H9 (cell line): ENCODE data around the gene FANK1. TPM values are rescaled to one million over a fixed set of nuclear protein-coding genes. Genes with fewer than 3 reads are reported as not detected.

Experiments used
- DNase-seq: peaks from one replicate; pipeline ENCODE4 v3.0.0-alpha.2; 2017
- H2AFZ ChIP-seq: one replicate; pipeline ENCODE4 v1.6.1; 2013; ENCODE audit warnings: mild to moderate bottlenecking, low read length, control low read depth, moderate library complexity
- H2AK5ac ChIP-seq: 2 replicates; pipeline ENCODE4 v1.6.1; 2013; ENCODE audit warnings: low read length, control low read depth, mixed read lengths; ENCODE audit not compliant: insufficient read length
- H2BK120ac ChIP-seq: one replicate; pipeline ENCODE4 v1.6.1; 2013; ENCODE audit warnings: low read depth, mild to moderate bottlenecking, low read length, control low read depth, inconsistent platforms; ENCODE audit not compliant: poor library complexity, severe bottlenecking
- H2BK12ac ChIP-seq: 2 replicates; pipeline ENCODE4 v1.6.1; 2013; ENCODE audit warnings: low read length, control low read depth, mixed read lengths, low read depth; ENCODE audit not compliant: insufficient read length
- H2BK15ac ChIP-seq: 2 replicates; pipeline ENCODE4 v1.6.1; 2013; ENCODE audit warnings: low read depth, low read length, control low read depth
- H2BK20ac ChIP-seq: one replicate; pipeline ENCODE4 v1.6.1; 2013; ENCODE audit warnings: low read depth, mild to moderate bottlenecking, low read length, control low read depth, inconsistent platforms; ENCODE audit not compliant: poor library complexity, severe bottlenecking
- H2BK5ac ChIP-seq: 2 replicates; pipeline ENCODE4 v1.6.1; 2013; ENCODE audit warnings: low read length, control low read depth, mixed read lengths; ENCODE audit not compliant: insufficient read length
- H3K14ac ChIP-seq: 2 replicates; pipeline ENCODE4 v1.6.1; 2013; ENCODE audit warnings: low read length, control low read depth; ENCODE audit not compliant: insufficient read depth
- H3K18ac ChIP-seq: 2 replicates; pipeline ENCODE4 v1.6.1; 2013; ENCODE audit warnings: low read depth, mild to moderate bottlenecking, mixed read lengths, low read length, control low read depth; ENCODE audit not compliant: insufficient read length
- H3K23ac ChIP-seq: 2 replicates; pipeline ENCODE4 v1.6.1; 2013; ENCODE audit warnings: low read length, control low read depth, mixed read lengths, low read depth; ENCODE audit not compliant: insufficient read length
- H3K23me2 ChIP-seq: 2 replicates; pipeline ENCODE4 v1.6.1; 2013; ENCODE audit warnings: low read depth, mild to moderate bottlenecking, mixed read lengths, low read length, control low read depth; ENCODE audit not compliant: insufficient read length, poor library complexity, severe bottlenecking
- H3K27ac ChIP-seq: 2 replicates; pipeline ENCODE4 v1.5.1; 2013; ENCODE audit warnings: low read length, control low read depth, mixed read lengths, low read depth; ENCODE audit not compliant: insufficient read length
- H3K27me3 ChIP-seq: 2 replicates; pipeline ENCODE4 v1.6.1; 2013; ENCODE audit warnings: low read length, control low read depth, inconsistent platforms; ENCODE audit not compliant: insufficient read depth
- H3K4ac ChIP-seq: 2 replicates; pipeline ENCODE4 v1.6.1; 2013; ENCODE audit warnings: low read depth, mild to moderate bottlenecking, control low read depth, inconsistent platforms, low read length, moderate library complexity
- H3K4me1 ChIP-seq: 2 replicates; pipeline ENCODE4 v1.6.1; 2013; ENCODE audit warnings: low read length, control low read depth, inconsistent platforms; ENCODE audit not compliant: insufficient read depth
- H3K4me2 ChIP-seq: 2 replicates; pipeline ENCODE4 v1.6.1; 2013; ENCODE audit warnings: low read length, control low read depth, mixed read lengths; ENCODE audit not compliant: insufficient read length, insufficient read depth
- H3K56ac ChIP-seq: 2 replicates; pipeline ENCODE4 v1.6.1; 2013; ENCODE audit warnings: low read depth, mild to moderate bottlenecking, mixed read lengths, low read length, control low read depth; ENCODE audit not compliant: insufficient read length
- H3K79me1 ChIP-seq: 2 replicates; pipeline ENCODE4 v1.6.1; 2013; ENCODE audit warnings: low read depth, mild to moderate bottlenecking, moderate library complexity, low read length, control low read depth, inconsistent platforms; ENCODE audit not compliant: insufficient read depth, poor library complexity, severe bottlenecking
- H3K79me2 ChIP-seq: 2 replicates; pipeline ENCODE4 v1.6.1; 2013; ENCODE audit warnings: low read length, control low read depth, inconsistent platforms; ENCODE audit not compliant: insufficient read depth
- H3K9ac ChIP-seq: 2 replicates; pipeline ENCODE4 v1.6.1; 2013; ENCODE audit warnings: low read length, control low read depth, mixed read lengths; ENCODE audit not compliant: insufficient read length; ENCODE audit errors: extremely low read depth
- H3K9me3 ChIP-seq: one replicate; pipeline ENCODE4 v1.6.1; 2013; ENCODE audit warnings: low read depth, low read length, inconsistent platforms; ENCODE audit not compliant: control insufficient read depth
- H3T11ph ChIP-seq: one replicate; pipeline ENCODE4 v1.6.1; 2013; ENCODE audit warnings: mild to moderate bottlenecking, low read length, control low read depth, inconsistent platforms
- H4K20me1 ChIP-seq: one replicate; pipeline ENCODE4 v1.6.1; 2013; ENCODE audit not compliant: control insufficient read depth, insufficient read length, insufficient read depth
- H4K5ac ChIP-seq: 2 replicates; pipeline ENCODE4 v1.6.1; 2013; ENCODE audit warnings: low read depth, mild to moderate bottlenecking, mixed read lengths, low read length, control low read depth; ENCODE audit not compliant: insufficient read length
- H4K8ac ChIP-seq: replicated peaks from 2 replicates; pipeline ENCODE4 v1.6.1; 2013; ENCODE audit warnings: low read length, control low read depth, mixed read lengths, low read depth; ENCODE audit not compliant: insufficient read length
- H4K91ac ChIP-seq: 2 replicates; pipeline ENCODE4 v1.6.1; 2013; ENCODE audit warnings: low read depth, mild to moderate bottlenecking, moderate library complexity, mixed read lengths, low read length, control low read depth; ENCODE audit not compliant: insufficient read length
- H3K27ac Mint-ChIP-seq, 3 experiments: 2 replicates in 2 of 3; 3 replicates in 1 of 3; pipeline ENCODE4 v1.8.0; 2020 to 2021; ENCODE audit warnings: mixed read lengths in 3 of 3, mild to moderate bottlenecking in 1 of 3, moderate library complexity in 1 of 3
- H3K27me3 Mint-ChIP-seq: 2 replicates; pipeline ENCODE4 v1.8.0; 2021; ENCODE audit warnings: low read depth, mild to moderate bottlenecking, moderate library complexity, mixed read lengths
- H3K36me3 Mint-ChIP-seq, 3 experiments: 2 replicates in 2 of 3; 3 replicates in 1 of 3; pipeline ENCODE4 v1.8.0; 2020 to 2021; ENCODE audit warnings: low read depth in 3 of 3, mixed read lengths in 3 of 3; ENCODE audit not compliant: insufficient read depth in 1 of 3
- H3K4me1 Mint-ChIP-seq, 2 experiments: 2 replicates each; pipeline ENCODE4 v1.8.0; 2020; ENCODE audit warnings: mixed read lengths in 2 of 2
- H3K4me3 Mint-ChIP-seq, 2 experiments: 2 replicates in 1 of 2; 3 replicates in 1 of 2; pipeline ENCODE4 v1.8.0; 2020 to 2021; ENCODE audit warnings: mild to moderate bottlenecking in 2 of 2, mixed read lengths in 2 of 2, moderate library complexity in 1 of 2
- H3K9me3 Mint-ChIP-seq, 2 experiments: 2 replicates in 1 of 2; 3 replicates in 1 of 2; pipeline ENCODE4 v1.8.0; 2020; ENCODE audit warnings: mild to moderate bottlenecking in 2 of 2, mixed read lengths in 2 of 2, moderate library complexity in 1 of 2
- CTCF ChIP-seq: fragments of 200-600 bp; sonication (generic); conservative IDR thresholded peaks from 3 replicates; pipeline ENCODE4 v1.8.0; 2021; ENCODE audit warnings: antibody characterized with exemption, mild to moderate bottlenecking
- WGBS: extraction: QIAGEN DNeasy Blood & Tissue Kit; methylation state at CpG from one replicate; pipeline ENCODE4 v1.1.7; 2013; ENCODE audit warnings: missing lambda C conversion rate, low lambda C conversion rate, mixed read lengths; ENCODE audit not compliant: insufficient read length; ENCODE audit errors: extremely low coverage; 5-methylcytosine and 5-hydroxymethylcytosine counted together
- total RNA-seq: library from RNA; stranded (reverse); gene quantifications from 2 replicates; pipeline ENCODE4 v1.2.1, GENCODE V29; 2021

Gene FANK1
- total RNA-seq, 1 experiment from 2014 or later = 0.68 TPM

- Histone ChIP-seq H3K23ac (no peak overlapping the region), H3K79me1 (no peaks in the 10 kb centered on the region)
- H3K27ac Mint-ChIP-seq = no peak overlapping the region
These were observed 149.5 kb downstream of the FANK1 start for GRCh38 chr10:126045861-126046260.

More at GRCh38 chr10:126045861-126046260, 149.5 kb downstream of the FANK1 start:
- Mint-ChIP-seq H3K4me3 (no peak overlapping the region), H3K27me3 (no peaks in the 10 kb centered on the region), H3K4me1 (peaks cover 8 to 10% of the 10 kb centered on the region in 2 experiments), H3K9me3 (no peaks in the 10 kb centered on the region), H3K36me3 (no peaks in the 10 kb centered on the region; a peak in 1 of 7 replicates)
- no peak overlapping the region for H2AK5ac ChIP-seq
- no peak overlapping the region for H3K9ac ChIP-seq
- no peak overlapping the region for H4K5ac ChIP-seq
- no peak overlapping the region for H3K56ac ChIP-seq
- no peak for DNase-seq
- H3K4me1 ChIP-seq = no peaks in the 10 kb centered on the region
- H4K20me1 ChIP-seq = no peaks in the 10 kb centered on the region
- no peak overlapping the region for H2BK12ac ChIP-seq
- no peak overlapping the region for H2BK15ac ChIP-seq
- no peaks in the 10 kb centered on the region for H3K23me2 ChIP-seq
- TF ChIP-seq CTCF = no peak
- H3K4ac ChIP-seq = no peak overlapping the region
- no peaks in the 10 kb centered on the region for H3K9me3 ChIP-seq
- no CpG with 5 or more reads among the region's 3 CpGs for WGBS
- no peak overlapping the region for H3K27ac ChIP-seq
- no peak overlapping the region for H2BK20ac ChIP-seq
- H4K91ac ChIP-seq = no peak overlapping the region
- H3K4me2 ChIP-seq = no peak overlapping the region
- H2AFZ ChIP-seq = no peak overlapping the region
- H3K27me3 ChIP-seq = no peaks in the 10 kb centered on the region
- H3K18ac ChIP-seq = no peak overlapping the region
- H3T11ph ChIP-seq = no peak overlapping the region
- no peak overlapping the region for H2BK120ac ChIP-seq
- H3K14ac ChIP-seq = no peak overlapping the region
- no peak overlapping the region for H4K8ac ChIP-seq
- no peak overlapping the region for H2BK5ac ChIP-seq
- no peaks in the 10 kb centered on the region for H3K79me2 ChIP-seq
